Endodermal cell (in vitro differentiated cells): ENCODE results near the gene LRRFIP1. TPM values are rescaled to one million over a fixed set of nuclear protein-coding genes. Genes with fewer than 3 reads are reported as not detected.
"Not testable (repeated sequence)": the region's sequence is repeated elsewhere in the genome, so short reads cannot be mapped to it uniquely, and the experiment has no call there.

Experiments used
- DNase-seq: peaks from one replicate; pipeline ENCODE4 v3.0.0-alpha.2; 2017
- H3K27ac ChIP-seq: 2 replicates; pipeline ENCODE4 v1.5.1; 2013; ENCODE audit warnings: mild to moderate bottlenecking, low read depth, low read length, moderate library complexity
- H3K27me3 ChIP-seq: 2 replicates; pipeline ENCODE4 v1.6.1; 2013; ENCODE audit warnings: mild to moderate bottlenecking, low read length, moderate library complexity; ENCODE audit not compliant: insufficient read depth, control insufficient read depth, poor library complexity, severe bottlenecking
- H3K36me3 ChIP-seq: 2 replicates; pipeline ENCODE4 v1.7.0; 2013; ENCODE audit warnings: mild to moderate bottlenecking, low read length, moderate library complexity; ENCODE audit not compliant: control insufficient read depth, insufficient read depth
- H3K4me1 ChIP-seq: one replicate; pipeline ENCODE4 v1.7.0; 2013; ENCODE audit warnings: low read length; ENCODE audit not compliant: control insufficient read depth, insufficient read depth
- H3K4me3 ChIP-seq: 2 replicates; pipeline ENCODE4 v1.5.1; 2013; ENCODE audit warnings: mild to moderate bottlenecking, low read length, moderate library complexity
- H3K9ac ChIP-seq: 2 replicates; pipeline ENCODE4 v1.6.1; 2013; ENCODE audit warnings: mild to moderate bottlenecking, low read length, moderate library complexity; ENCODE audit not compliant: poor library complexity, severe bottlenecking; ENCODE audit errors: extremely low read depth
- H3K9me3 ChIP-seq: 2 replicates; pipeline ENCODE4 v1.6.1; 2013; ENCODE audit warnings: mild to moderate bottlenecking, low read length, moderate library complexity; ENCODE audit not compliant: control insufficient read depth
- H3K27ac Mint-ChIP-seq: 2 replicates; pipeline ENCODE4 v1.8.0; 2020; ENCODE audit warnings: mixed read lengths
- H3K27me3 Mint-ChIP-seq: 2 replicates; pipeline ENCODE4 v1.8.0; 2021; ENCODE audit warnings: mild to moderate bottlenecking, mixed read lengths; ENCODE audit not compliant: insufficient read depth
- H3K36me3 Mint-ChIP-seq: 2 replicates; pipeline ENCODE4 v1.8.0; 2020; ENCODE audit warnings: low read depth, mixed read lengths
- H3K4me1 Mint-ChIP-seq: 2 replicates; pipeline ENCODE4 v1.8.0; 2020; ENCODE audit warnings: mixed read lengths
- H3K4me3 Mint-ChIP-seq: 2 replicates; pipeline ENCODE4 v1.8.0; 2020; ENCODE audit warnings: mild to moderate bottlenecking, moderate library complexity, mixed read lengths
- H3K9me3 Mint-ChIP-seq: 2 replicates; pipeline ENCODE4 v1.8.0; 2020; ENCODE audit warnings: mild to moderate bottlenecking, mixed read lengths
- WGBS, 2 experiments: methylation state at CpG; one replicate each; pipeline versions ENCODE4 v1.1.5 to v1.1.7; 2013; ENCODE audit warnings: missing lambda C conversion rate in 2 of 2, mixed read lengths in 1 of 2; ENCODE audit not compliant: insufficient coverage in 1 of 2, insufficient read length in 1 of 2; 5-methylcytosine and 5-hydroxymethylcytosine counted together
- total RNA-seq, 2 donors: library from RNA; stranded (reverse); fragmentation: NEBNext Ultra II Directional in 1 of 2; extraction: Animal tissue kit (Norgen Biotek cat#: 25700) in 1 of 2; gene quantifications; 2 replicates in 1 of 2; 3 replicates in 1 of 2; pipeline ENCODE4 v1.2.1, GENCODE V29; 2021
- TF ChIP-seq, protein P1 (sequence below): fragments of 200-600 bp; sonication (generic); conservative IDR thresholded peaks from 2 replicates; pipeline ENCODE4 v1.5.0; 2021; ENCODE audit warnings: antibody characterized with exemption, mild to moderate bottlenecking

Gene LRRFIP1
- total RNA-seq, 2 donors from 2014 or later = 102 to 132 TPM

DNA sequence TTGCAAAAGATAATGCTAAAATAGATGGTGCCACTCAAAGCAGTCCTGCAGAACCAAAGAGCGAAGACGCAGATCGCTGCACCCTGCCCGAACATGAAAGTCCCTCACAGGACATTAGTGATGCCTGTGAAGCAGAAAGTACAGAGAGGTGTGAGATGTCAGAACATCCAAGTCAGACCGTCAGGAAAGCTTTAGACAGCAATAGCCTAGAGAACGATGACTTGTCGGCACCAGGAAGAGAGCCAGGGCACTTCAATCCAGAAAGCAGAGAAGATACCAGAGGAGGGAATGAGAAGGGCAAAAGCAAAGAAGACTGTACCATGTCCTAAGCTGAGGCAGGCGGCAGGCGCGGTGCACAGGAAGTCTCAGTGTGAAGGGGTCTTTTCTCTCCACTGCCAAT lies 136.4 kb downstream of the LRRFIP1 start:
- Mint-ChIP-seq H3K36me3 (peaks cover 55% of the 10 kb centered on the region), H3K9me3 (no peaks in the 10 kb centered on the region), H3K4me1 (no peaks in the 10 kb centered on the region), H3K27me3 (no peaks in the 10 kb centered on the region), H3K4me3 (no peak overlapping the region), H3K27ac (no peak overlapping the region)
- DNase-seq = no peak
- WGBS, 2 experiments = 95 to 97% methylated on average over 7 to 10 of the region's 10 CpGs
- Histone ChIP-seq H3K27me3 (no peaks in the 10 kb centered on the region), H3K4me1 (no peaks in the 10 kb centered on the region), H3K36me3 (peaks cover 81% of the 10 kb centered on the region), H3K27ac (no peak overlapping the region), H3K4me3 (no peak overlapping the region), H3K9ac (no peak overlapping the region), H3K9me3 (no peaks in the 10 kb centered on the region)
- TF ChIP-seq, protein P1, sequence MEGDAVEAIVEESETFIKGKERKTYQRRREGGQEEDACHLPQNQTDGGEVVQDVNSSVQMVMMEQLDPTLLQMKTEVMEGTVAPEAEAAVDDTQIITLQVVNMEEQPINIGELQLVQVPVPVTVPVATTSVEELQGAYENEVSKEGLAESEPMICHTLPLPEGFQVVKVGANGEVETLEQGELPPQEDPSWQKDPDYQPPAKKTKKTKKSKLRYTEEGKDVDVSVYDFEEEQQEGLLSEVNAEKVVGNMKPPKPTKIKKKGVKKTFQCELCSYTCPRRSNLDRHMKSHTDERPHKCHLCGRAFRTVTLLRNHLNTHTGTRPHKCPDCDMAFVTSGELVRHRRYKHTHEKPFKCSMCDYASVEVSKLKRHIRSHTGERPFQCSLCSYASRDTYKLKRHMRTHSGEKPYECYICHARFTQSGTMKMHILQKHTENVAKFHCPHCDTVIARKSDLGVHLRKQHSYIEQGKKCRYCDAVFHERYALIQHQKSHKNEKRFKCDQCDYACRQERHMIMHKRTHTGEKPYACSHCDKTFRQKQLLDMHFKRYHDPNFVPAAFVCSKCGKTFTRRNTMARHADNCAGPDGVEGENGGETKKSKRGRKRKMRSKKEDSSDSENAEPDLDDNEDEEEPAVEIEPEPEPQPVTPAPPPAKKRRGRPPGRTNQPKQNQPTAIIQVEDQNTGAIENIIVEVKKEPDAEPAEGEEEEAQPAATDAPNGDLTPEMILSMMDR = no peak

DNA sequence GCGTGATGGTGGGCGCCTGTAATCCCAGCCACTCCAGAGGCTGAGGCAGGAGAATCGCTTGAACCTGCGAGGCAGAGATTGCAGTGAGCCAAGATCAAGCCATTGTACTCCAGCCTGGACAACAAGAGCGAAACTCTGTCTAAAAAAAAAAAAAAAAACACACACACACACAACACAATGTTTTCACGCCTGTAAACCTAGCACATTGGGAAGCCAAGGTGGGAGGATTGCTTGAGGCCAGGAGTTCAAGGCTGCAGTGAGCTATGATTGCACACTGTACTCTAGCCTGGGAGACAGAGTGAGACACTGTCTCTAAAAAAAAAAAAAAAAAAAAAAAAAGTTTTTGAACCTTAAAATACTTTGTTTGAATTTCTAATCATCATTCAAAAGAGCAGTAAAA lies 137.7 kb downstream of the LRRFIP1 start:
- not testable (repeated sequence) for H3K27ac ChIP-seq, H3K27me3 Mint-ChIP-seq, H3K4me1 ChIP-seq, DNase-seq, H3K9me3 Mint-ChIP-seq, H3K4me3 ChIP-seq, H3K27me3 ChIP-seq, H3K9ac ChIP-seq, H3K9me3 ChIP-seq, H3K4me1 Mint-ChIP-seq, H3K4me3 Mint-ChIP-seq, H3K27ac Mint-ChIP-seq
- WGBS, 2 experiments = 95 to 100% methylated on average over 4 to 6 of the region's 6 CpGs
- peaks cover 56% of the 10 kb centered on the region for H3K36me3 Mint-ChIP-seq
- peaks cover 79% of the 10 kb centered on the region for H3K36me3 ChIP-seq

DNA sequence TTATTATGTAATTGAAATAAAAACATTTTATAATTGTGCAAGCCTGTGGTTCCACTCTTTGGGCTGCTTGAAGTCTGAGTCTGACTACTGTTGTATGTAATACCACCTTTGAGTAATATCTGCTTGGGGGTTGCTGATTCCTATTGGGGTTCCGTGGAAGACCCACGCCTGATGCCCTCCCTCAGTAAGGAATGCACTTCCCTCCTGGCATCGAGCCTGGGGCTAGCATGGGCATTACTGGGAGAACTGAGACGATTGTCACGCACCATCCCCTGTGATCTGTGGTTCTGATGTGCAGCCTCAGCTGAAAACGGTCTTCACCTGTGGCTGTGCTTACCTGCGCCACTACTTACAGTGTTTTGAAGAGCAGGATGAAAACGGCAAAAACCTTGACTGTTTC lies 138.5 kb downstream of the LRRFIP1 start:
- H3K36me3 ChIP-seq = peaks cover 73% of the 10 kb centered on the region
- DNase-seq = no peak
- H3K27ac Mint-ChIP-seq = no peak overlapping the region
- no peaks in the 10 kb centered on the region for H3K9me3 Mint-ChIP-seq
- no peak overlapping the region for H3K4me3 ChIP-seq
- H3K27me3 Mint-ChIP-seq = no peaks in the 10 kb centered on the region
- TF ChIP-seq, protein P1 = no peak
- H3K27ac ChIP-seq = no peak overlapping the region
- peaks cover 53% of the 10 kb centered on the region for H3K36me3 Mint-ChIP-seq
- H3K9me3 ChIP-seq = no peaks in the 10 kb centered on the region
- H3K27me3 ChIP-seq = no peaks in the 10 kb centered on the region
- WGBS, 2 experiments = 93 to 100% methylated on average over 6 to 8 of the region's 8 CpGs
- no peak overlapping the region for H3K9ac ChIP-seq
- no peak overlapping the region for H3K4me3 Mint-ChIP-seq
- no peaks in the 10 kb centered on the region for H3K4me1 ChIP-seq
- no peaks in the 10 kb centered on the region for H3K4me1 Mint-ChIP-seq

DNA sequence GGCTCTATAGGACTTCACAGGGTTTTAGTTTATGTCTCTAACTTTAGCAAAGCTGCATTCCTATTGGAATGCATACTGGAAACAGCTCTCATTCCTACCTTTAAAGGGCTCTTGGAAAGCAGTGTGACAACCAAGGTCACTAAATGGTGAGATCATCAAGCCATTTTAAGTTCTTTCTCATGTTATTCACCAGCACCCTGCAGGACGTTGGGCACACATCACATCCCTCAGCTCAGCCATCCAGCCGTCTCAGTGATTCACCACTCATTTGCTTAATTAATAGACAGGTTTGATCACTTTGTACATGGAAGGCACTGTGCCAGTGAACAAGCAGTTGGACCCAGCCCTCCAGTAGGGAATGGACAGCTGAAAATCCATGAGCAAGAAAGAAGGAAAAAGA lies 139.0 kb downstream of the LRRFIP1 start:
- H3K9me3 Mint-ChIP-seq = no peaks in the 10 kb centered on the region

More for the DNA sequence above, 139.0 kb downstream of the LRRFIP1 start:
- H3K4me1 ChIP-seq = no peaks in the 10 kb centered on the region
- H3K27ac ChIP-seq = no peak overlapping the region
- H3K4me3 ChIP-seq = no peak overlapping the region
- Mint-ChIP-seq H3K4me3 (no peak overlapping the region), H3K36me3 (peaks cover 57% of the 10 kb centered on the region), H3K27ac (no peak overlapping the region), H3K27me3 (no peaks in the 10 kb centered on the region), H3K4me1 (no peaks in the 10 kb centered on the region)
- 84 to 100% methylated on average over 1 to 2 of the region's 2 CpGs for WGBS, 2 experiments
- no peak overlapping the region for H3K9ac ChIP-seq
- H3K9me3 ChIP-seq = no peaks in the 10 kb centered on the region
- no peak for DNase-seq
- H3K27me3 ChIP-seq = no peaks in the 10 kb centered on the region
- H3K36me3 ChIP-seq = peaks cover 72% of the 10 kb centered on the region
- TF ChIP-seq, protein P1 = no peak
